Stimulated activated CD4-positive, alpha-beta T cell treated with anti-CD3 and anti-CD28 coated beads, Interleukin-4, amount 100 ng/mL, for 24 hours (primary cell): ENCODE results near the gene PDE4B.
A peak's percentile ranks its signal among the peaks of the same experiment; 100 is the strongest.

Source experiments
- DNase-seq: peaks from one replicate; pipeline ENCODE4 v3.0.0-alpha.2; 2020

The PDE4B gene

DNA sequence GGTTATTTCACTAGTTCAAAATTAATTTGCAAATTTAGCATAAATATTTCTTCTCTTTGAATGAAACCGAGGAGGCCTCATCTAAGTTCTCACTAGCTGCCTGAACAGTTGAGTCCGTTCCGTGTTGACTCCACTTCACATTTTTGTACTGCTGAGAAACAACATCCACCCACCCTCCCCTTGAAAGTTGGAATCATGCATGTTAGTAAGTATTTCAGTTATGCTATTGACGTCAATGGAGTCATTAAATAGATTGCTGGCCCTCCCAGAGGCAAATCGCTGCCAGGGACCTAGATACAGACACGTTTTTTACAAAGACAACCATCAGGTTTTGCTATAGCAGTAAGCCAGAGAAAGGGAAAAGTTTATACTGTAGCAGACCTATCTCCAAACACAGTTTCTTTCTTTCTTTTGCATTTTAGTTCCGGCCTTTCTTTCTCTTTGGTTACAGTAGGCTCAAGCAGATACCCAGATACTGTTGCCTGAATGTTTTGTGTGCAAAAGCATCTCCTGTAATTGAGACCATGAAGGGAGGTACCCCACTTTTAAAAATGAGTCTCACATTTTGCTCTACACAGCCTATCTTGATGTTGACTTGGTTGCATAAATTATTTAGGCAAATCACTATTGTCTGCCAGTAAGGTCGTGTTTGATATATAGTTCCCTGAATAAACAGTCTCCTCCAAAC lies 478.7 kb downstream of the PDE4B start:
- peak; percentile 67 for DNase-seq

DNA sequence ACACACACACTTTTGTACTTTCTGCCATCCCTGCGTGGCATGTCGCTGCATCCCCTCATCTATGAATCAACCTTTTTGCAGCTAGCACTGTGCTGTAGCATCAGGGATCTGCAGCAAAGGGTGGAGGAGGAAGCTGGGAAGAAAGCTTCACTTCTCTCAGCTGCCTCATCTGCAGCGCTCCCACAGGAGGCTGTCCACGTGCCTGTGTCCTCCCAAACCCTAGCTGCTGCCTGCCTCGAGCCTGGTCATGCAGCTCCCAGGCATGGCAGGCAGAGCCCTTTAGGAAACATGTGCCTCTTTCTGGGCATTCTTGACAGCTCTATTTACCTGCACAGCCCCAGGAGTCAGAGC lies 479.2 kb downstream of the PDE4B start:
- no peak for DNase-seq

DNA sequence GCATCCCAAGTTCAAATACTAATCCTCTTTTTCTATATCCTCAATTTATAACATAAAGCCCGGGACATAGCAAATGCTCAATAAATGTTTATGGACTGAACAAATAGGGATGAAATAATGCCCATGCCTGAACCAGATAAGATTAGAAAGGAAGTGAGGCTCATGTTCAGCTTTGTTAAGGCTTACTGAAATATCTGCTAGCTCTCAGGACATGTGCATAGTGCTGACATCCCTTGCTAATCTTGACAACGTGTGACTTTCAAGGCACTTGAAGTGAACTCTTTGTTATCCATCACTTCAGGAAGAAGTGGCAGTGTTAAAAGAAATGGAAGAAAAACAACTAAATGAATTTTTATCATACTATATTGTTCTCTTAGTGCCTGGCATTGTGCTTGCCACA lies 481.0 kb downstream of the PDE4B start:
- DNase-seq: no peak

DNA sequence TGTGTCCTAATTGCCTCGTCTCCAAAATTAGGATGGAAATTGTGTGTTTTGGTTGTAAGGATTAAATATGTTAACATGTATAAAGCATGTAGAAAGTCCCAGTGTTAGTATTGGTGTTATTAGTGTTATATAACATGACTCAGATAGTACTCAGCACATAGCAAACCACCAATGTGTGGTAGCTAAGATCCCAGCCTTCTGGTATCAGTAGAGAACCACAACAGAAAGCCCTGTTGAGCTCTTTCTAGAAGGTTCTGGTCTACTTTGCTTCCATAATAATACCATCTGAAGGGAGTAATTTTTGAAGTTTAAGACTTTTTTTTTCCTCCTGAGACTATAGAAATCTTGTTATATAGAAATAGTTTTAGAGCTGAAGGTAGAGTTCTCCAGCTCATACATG lies 481.9 kb downstream of the PDE4B start:
- DNase-seq: peak; percentile 33

DNA sequence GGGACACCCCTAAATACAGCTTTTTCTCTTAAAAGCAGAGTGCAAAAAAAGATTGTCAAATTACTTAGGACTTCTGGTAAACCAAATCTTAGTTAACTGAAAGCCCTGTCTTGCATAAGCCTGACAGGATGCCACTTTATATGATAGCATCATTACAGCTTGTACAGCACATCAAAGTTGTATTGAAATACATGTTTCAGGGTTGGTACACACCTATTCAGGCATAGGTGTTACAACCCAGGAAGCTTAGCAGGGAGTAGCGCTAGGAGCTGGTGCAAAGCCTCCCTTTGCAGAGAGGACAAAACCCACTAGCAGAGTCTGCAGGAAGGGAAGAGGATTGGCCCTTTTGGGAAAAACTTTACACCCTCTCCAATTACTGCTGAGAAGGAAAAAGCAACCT lies 482.4 kb downstream of the PDE4B start:
- DNase-seq: no peak

DNA sequence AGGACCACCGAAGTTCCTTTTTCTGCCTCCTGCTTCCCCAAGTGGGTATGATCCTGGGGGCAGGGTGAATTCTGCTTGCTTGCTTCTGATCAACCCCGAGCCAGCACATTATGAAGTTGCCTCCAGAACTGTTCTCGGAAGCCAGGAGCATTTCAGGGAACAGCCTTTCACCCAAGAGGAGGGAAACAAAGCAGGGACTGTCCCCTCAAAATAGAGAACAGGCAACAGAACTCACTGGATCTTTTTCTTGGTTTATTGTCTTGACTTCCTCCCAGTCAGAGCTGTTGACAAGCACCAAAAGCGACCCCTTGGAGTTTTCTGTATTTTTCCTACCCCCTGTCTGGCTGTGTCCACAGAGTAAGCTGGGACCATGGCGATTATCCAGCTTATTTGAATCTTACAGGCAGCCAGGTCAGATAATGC lies 482.9 kb downstream of the PDE4B start:
- peak; percentile 26 for DNase-seq

DNA sequence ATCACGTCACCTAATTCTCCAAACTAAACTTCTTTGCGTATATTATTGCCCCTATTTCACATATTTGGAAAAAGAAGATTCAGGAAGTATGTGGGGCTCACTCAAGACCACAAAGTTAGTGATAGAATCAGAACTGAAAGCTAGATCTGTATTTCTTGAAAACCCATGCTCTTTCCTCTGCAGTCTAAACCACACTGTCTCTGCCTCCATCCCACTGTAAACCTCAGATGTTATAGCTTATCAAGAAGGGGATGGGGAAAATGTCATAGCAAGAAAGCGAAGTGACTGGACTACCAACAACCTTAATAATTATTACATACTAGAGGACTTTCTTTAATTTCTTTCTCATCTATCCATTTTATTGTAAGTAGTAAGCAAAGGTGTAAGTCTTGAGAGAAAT lies 483.5 kb downstream of the PDE4B start:
- peak; percentile 43 for DNase-seq

DNA sequence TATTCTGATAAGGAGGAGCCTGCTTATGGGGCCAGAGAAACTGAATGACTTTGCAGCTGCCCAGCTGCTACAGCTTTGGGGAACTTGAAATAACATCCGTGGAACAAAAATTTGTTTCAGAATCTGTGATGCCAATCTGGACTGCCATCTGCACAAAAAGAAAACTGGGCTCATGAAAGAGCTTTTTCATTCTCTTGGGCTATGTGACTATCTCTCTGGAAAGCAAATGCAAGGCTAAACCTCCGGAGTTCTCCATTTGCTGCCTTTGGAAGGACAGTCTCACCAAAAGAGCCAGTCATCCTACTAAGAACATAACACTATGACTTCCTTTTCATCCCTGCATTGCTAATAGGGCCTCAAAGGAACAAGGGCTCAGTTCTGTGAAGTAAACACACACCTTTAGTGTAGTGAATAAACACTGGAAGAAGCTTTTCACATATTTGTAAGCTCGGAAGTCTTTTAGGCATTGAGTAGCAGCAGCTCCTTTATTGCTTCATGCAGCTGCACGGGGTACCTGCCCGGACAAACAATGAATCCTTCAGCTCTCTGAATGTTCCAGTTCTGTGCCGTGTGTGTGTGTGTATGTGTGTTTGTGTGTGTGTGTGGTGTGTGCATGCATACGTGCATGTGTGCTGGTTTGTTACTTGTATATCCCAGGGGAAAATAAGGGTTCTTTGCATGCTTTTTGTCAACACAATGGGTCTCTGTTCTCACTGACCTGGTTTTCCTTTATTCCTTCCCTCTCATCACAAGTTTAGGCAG lies 485.7 kb downstream of the PDE4B start:
- no peak for DNase-seq

DNA sequence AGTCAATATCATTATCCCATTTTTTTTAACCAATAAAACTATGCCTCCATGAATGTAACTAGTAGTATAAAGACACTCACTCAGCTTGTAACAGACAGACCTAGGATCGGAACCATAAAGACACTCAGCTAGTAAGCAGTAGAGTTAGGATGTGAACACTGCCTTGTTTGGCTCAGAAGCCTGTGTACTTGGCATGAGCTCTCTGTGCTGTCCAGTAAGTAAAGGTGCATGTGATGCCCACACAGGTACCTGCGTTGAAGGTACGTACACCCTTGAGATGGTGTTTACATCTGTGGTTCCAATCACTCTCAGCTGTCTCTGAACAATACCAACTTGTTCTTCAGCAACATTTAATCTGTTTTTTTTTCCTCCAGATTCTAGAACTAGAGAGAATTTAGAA lies 489.1 kb downstream of the PDE4B start:
- no peak for DNase-seq

DNA sequence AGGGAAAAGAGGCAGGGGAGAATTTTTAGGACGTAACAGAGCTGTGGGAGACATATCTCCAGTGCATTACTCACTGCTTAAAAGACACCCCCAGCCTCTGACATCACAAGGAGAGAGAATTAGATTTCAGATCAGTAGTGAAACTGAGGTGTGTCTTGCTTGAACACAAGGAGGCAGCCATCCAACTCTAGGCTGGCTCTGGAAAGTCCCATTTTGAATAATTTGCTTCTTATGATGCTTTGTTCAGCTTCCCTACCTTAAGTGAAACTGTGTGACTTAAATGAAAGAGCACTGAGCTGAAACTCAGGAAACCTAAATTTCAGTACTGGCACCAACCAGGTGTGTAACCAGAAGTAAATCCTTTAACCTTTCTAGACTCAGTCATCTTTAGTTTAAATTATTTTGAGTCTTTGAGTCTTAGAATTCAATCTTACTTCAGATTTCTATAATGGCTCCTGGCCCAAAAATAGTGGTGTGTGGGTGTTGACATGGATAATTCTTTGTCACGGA lies 489.7 kb downstream of the PDE4B start:
- DNase-seq: peak; percentile 79

DNA sequence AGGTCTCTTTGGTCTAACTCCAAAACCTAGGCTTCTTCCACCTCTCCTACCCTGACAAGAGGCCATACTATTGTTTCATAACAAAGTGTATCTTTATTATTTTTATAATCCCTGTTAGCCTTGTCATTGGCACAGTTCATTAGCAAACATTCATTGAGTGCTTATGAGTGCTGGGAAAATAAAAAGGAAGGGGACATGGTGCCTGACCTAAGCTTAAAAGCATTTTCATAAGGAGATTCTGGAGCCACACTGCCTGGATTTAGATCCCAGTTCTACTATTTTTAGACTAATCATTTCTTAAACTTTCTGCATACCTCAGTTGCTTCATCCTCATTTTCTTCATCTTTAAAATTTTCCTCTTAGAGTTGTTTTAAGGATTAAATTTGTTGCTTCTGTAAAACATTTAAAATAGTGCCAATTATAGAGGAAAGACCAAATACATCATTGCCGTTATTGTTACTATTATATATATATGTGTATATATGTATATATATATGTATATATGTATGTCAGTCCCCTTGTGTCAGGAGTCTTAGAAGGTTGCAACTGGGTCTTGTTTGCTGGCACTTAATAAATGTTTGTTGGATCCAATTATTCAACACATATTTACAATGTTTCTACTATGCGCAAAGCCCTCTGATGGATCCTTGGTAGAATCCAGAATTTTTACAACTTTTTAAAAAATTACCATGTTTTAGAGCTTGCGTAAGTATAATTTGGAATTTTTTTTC lies 490.4 kb downstream of the PDE4B start:
- no peak for DNase-seq

DNA sequence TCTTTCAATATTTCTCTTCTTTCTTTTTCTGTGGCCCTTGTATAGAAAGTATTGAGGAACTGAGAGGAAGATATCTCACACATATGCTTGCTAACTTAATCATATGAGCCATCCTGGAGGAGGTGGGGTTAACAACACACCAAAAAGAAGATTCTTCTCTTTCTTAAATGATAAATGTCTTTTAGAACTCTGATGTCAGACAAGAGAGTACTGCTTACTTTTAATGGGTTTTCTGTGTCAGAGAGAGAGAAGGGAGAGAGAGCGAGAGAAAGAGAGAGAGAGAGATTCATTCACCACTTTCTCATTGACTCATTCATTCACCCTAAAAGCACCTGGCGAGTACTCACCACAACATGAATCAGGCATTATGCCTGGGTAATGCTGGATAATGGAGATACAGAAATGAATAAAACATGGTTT lies 490.9 kb downstream of the PDE4B start:
- peak; percentile 57 for DNase-seq

DNA sequence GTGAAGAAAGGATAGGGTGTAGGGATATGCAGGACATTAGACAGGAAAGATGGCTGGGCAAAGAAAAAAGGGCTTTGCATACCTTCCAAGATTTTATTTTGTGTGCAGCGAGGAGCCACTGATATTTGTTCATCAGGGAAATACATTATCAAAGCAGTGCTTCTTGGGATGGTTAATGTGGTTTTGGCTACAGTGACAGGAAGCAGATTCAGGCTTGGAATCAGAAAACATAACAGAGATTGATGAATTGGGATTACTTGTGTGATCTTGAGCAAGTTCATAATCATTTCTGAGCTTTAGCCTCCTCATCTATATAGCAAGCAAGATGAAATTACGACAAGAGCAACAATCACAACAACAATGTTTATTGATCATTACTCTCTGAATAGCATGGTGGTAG lies 492.1 kb downstream of the PDE4B start:
- no peak for DNase-seq

DNA sequence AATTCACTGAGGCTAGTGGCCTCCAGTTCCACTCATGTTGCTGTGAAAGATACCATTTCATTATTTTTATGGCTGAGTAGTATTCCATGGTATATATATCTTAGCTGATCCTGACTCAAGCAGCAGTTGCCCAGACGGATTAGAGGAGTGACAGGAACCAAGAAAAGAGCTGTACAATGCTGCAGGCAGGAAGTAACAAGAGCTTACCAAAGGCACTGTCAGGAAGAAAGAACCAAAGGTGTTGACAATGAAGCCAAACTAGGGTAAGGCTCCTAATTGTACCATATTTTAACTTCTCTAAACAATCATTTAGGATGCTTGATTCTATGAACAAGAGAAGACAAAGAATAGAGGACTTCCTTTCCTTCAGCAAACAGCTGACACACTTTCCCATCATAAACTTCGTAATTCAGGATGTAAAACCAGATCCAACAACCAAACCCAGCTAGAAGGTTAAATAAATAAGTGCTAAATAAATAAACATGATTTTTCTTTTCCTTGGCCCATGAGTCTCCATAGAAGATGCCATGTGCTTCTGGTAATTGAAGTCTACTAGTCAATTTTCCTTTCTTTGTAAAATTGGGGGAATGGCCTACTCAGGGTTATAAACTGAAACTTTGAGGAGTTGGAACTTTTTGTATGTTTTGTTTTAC lies 493.0 kb downstream of the PDE4B start:
- no peak for DNase-seq

DNA sequence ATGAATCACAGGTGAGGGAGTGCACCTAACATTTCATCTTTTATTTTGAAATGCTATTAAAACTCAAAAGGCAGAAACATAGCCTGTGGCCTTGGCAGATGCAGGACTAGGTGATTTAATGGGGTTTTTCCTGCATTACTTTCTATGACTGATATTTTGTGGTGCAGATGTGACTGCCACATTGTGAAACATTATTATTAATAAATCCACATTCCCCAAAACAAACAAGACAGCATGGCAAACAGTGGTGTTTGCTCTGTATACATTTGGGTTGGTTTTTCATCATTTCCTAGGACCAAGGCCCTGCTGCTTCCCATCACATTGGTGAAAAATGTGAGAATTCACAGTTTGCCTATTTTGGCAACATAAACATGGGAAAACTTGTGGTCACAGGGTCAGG lies 493.6 kb downstream of the PDE4B start:
- no peak for DNase-seq

DNA sequence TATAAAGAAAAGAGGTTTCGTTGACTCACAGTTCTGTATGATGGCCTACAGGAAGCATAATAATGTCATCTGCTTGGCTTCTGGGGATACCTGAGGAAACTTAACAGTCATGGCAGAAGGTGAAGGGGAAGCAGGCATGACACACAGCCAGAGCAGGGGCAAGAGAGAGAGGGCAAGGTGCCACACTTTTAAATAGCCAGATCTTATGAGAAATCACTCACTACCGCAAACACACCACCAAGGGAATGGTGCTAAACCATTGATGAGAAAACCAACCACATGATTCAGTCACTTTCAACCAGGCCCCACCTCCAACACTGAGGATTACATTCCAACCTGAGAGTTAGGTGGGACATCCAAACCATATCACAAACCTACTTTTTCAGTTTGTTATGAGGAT lies 495.4 kb downstream of the PDE4B start:
- peak; percentile 16 for DNase-seq

DNA sequence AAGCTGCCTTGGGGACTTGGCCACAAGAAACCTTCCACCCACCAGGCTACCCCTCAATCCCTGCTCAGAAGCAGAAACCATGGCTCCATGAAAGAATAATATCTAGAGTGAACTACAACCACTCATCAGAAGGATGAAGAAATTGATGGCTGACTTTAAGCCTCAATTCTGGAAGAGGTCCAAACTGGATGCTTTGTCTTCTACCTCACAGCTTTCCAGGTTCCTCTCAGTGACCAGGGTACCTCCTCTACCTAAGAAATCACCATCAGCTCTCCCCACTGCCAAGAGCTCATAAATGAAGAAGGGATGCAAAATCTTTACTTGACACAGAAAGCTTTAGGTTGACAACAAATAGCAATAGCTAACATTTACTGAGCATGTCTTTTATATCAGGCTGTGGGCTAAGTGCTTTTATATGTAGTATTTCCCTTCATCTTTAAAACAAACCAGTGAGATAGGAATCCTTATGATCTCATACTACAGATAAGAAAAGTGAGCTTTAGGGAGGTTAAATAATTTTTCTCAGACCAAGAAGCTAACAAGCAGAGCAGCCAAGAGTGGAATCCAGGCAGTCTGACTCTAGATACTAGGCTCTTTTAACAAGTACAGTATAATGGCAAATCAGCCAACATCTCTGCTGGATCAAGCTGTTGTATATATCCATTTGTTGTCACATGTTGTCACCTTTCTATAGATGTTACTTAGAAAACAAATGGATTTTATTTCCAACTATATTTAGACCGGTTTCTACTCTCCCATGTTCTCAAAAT lies 498.3 kb downstream of the PDE4B start:
- DNase-seq: no peak

DNA sequence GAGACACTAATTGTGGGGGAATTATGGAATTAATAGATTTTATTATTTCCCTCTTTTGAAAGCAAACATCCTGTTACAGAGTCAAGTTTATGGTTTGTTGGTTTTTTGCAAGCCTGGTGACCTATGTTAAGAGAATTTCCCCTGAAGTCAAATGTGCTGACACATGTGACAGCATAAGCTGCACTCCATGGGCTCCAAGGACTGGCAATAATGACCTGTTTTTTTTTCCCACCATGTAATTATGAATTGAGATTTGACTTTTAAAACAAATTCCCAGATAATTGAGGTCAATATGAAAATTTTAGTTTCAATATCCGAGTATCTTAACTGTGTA lies 498.8 kb downstream of the PDE4B start:
- no peak for DNase-seq

DNA sequence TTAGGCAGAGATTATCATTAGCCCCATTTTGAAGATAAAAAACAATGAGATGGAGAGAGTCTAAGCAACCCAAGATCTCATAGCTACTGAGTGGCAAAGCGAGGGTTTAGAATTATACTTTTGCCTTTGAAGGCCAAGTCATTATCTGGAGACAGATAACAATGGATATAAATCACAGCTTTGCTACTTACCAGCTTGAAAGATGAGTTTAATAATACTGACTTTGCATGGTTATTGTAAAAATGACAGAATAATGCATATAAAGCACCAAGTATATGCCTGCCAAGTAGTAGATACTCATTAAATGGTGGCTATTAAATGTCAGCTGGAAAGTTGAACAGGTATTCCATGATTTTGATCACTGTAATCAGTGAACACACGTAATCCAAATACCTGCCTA lies 499.6 kb downstream of the PDE4B start:
- no peak for DNase-seq

DNA sequence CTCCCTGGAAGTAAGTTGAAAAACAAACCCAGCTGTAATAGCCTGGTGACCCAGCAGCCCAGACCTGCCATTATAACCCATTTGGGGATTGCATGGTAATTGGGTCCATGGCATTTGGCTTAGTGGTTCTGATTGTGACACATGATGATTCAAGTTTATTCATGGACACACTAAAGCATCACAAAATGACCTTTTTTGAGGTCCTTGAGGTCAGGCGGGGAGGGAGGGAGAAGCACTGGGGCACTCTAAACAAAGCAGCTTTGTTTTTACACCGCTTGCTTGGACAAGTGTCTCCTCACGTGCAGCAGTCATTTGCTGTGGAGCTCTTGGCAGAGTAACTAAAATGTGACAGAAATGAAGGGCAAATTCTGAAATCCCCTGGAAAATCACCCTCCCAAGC lies 500.2 kb downstream of the PDE4B start:
- DNase-seq: no peak

DNA sequence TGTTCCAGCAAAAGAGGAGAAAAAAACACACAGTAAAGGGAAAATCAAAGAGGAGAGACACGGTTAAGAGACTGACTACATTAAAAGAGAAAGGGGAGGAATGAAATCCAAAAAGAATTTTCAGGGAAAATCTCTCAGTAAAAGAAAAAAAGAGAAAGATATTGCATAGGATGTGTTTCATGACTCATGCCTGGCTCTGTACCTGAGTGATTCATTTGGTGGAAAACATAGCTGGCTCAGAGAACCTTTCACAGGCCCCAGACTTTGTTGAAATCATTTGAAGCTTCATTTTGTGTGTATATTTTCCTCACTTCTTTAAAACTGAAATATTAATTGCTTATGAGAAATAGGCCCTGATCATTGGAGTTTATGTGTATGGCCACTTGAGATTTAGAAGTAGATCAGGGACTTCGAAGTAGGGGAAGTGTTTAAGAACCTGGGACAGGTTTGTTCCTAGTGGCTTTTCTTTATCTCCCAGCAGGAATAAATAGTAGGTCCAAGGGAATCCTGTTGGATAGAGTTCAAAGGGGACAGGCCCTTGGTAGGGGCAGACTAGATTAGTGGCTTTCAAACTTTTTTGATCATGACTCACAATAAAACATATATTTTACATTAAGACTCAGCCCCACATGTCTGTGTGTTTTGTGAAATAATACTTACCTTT lies 502.1 kb downstream of the PDE4B start:
- peak; percentile 37 for DNase-seq

DNA sequence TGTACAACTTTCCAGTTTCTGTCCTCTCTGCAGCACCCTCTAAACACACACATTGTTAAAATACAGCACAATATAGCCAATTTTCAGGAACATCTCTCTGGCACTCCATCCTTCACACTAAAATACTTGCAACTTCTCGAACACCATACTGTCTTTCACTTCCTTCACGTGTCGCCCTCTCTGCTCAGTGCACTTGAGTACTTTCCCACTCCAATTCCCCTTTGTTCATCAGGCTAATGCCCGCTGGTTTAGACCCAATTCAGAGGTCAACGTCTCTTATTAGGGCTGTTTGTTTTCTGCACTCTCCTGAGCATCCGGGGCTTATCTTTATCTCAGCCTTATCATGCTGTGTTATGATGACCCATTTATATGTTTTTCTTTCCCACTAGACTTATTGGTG lies 503.1 kb downstream of the PDE4B start:
- no peak for DNase-seq
